Smooth muscle cell (in vitro differentiated cells): ENCODE data around the gene NT5DC4. TPM values are rescaled to one million over a fixed set of nuclear protein-coding genes. Genes with fewer than 3 reads are reported as not detected.

Source experiments
- DNase-seq: peaks from one replicate; lab custom pipeline; 2025; ENCODE audit not compliant: unreplicated experiment; lab: John Stamatoyannopoulos, UW
- H2AFZ ChIP-seq: fragments of 200-600 bp; sonication (generic); 2 replicates; pipeline ENCODE4 v1.6.0; 2016; ENCODE audit warnings: antibody characterized with exemption, low read depth, mild to moderate bottlenecking
- H3F3A ChIP-seq: fragments of 200-600 bp; sonication (generic); 2 replicates; pipeline ENCODE4 v1.6.0; 2017; ENCODE audit warnings: antibody characterized with exemption, low read depth
- H3K27ac ChIP-seq: fragments of 200-600 bp; sonication (generic); 2 replicates; pipeline ENCODE4 v1.5.1; 2016; ENCODE audit warnings: low read depth, mild to moderate bottlenecking
- H3K27me3 ChIP-seq: fragments of 200-600 bp; sonication (generic); 2 replicates; pipeline ENCODE4 v1.6.1; 2016; ENCODE audit warnings: low read depth, mild to moderate bottlenecking
- H3K36me3 ChIP-seq: fragments of 200-600 bp; sonication (generic); 2 replicates; pipeline ENCODE4 v1.5.1; 2016; ENCODE audit warnings: low read depth
- H3K4me1 ChIP-seq: fragments of 200-600 bp; sonication (generic); 2 replicates; pipeline ENCODE4 v1.5.1; 2016; ENCODE audit warnings: low read depth
- H3K4me2 ChIP-seq: fragments of 200-600 bp; sonication (generic); 2 replicates; pipeline ENCODE4 v1.6.0; 2016; ENCODE audit warnings: mild to moderate bottlenecking
- H3K4me3 ChIP-seq: fragments of 200-600 bp; sonication (generic); 2 replicates; pipeline ENCODE4 v1.5.1; 2016; ENCODE audit warnings: mild to moderate bottlenecking
- H3K79me2 ChIP-seq: fragments of 200-600 bp; sonication (generic); 2 replicates; pipeline ENCODE4 v1.6.0; 2016; ENCODE audit warnings: low read depth, mild to moderate bottlenecking
- H3K9ac ChIP-seq: fragments of 200-600 bp; sonication (generic); 2 replicates; pipeline ENCODE4 v1.6.0; 2016; ENCODE audit warnings: low read depth
- H3K9me3 ChIP-seq: fragments of 200-600 bp; sonication (generic); replicated peaks from 2 replicates; pipeline ENCODE4 v1.5.1; 2016; ENCODE audit warnings: low read depth
- H4K20me1 ChIP-seq: fragments of 200-600 bp; sonication (generic); 2 replicates; pipeline ENCODE4 v1.6.0; 2016; ENCODE audit warnings: low read depth
- whole genome bisulfite sequencing: methylation state at CpG from one replicate; pipeline ENCODE4 v1.1.7; 2016; ENCODE audit warnings: low lambda C conversion rate; 5-methylcytosine and 5-hydroxymethylcytosine counted together
- polyA plus RNA-seq: library from polyadenylated mRNA; unstranded; fragments of >200 nt; fragmentation: Nextera tagmentation; extraction: Ambion mirVana; gene quantifications from 2 replicates; pipeline ENCODE4 v1.2.1, GENCODE V29; 2016
- total RNA-seq: library from RNA; depleted of rRNA; stranded (reverse); fragments of >200 nt; gene quantifications from 2 replicates; pipeline ENCODE4 v1.2.3, GENCODE V29; 2014
- TF ChIP-seq, protein P1 (sequence below): fragments of 200-600 bp; sonication (generic); IDR thresholded peaks from 2 replicates; pipeline ENCODE4 v1.5.1; 2017; ENCODE audit warnings: borderline replicate concordance, mild to moderate bottlenecking, antibody characterized with exemption; ENCODE audit not compliant: insufficient read depth, poor library complexity, severe bottlenecking

NT5DC4 gene
- total and polyA plus RNA-seq, 2 experiments from 2014 or later: not detected

DNA sequence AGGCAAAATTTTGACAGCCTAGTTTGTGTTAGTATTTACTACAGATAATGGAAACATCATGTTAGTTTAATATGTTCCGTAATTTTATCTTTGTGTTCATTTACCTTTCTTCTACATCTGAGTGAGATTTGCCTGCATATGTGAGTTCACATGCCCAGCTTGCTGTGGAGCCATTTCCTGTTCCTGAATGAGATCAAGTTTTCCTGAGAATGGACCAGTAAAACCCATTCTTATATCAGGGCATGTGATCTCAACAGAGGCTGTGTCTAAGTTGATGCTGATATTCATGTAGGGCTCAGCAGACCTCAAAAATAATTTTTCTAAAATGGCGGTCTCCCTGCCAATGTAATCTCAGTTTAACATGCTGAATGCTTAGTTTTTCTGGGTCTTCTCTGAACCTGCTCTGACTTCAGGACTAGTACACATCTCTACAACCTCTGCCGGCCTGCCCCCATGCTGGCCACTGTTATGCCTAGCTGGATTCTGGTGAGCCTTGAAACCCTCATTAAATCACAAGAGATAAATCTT, 62.4 kb downstream of the NT5DC4 start:
- no peaks in the 10 kb centered on the region for H4K20me1 ChIP-seq
- peak overlapping the region; percentile 80 for H3K4me2 ChIP-seq
- TF ChIP-seq, protein P1, sequence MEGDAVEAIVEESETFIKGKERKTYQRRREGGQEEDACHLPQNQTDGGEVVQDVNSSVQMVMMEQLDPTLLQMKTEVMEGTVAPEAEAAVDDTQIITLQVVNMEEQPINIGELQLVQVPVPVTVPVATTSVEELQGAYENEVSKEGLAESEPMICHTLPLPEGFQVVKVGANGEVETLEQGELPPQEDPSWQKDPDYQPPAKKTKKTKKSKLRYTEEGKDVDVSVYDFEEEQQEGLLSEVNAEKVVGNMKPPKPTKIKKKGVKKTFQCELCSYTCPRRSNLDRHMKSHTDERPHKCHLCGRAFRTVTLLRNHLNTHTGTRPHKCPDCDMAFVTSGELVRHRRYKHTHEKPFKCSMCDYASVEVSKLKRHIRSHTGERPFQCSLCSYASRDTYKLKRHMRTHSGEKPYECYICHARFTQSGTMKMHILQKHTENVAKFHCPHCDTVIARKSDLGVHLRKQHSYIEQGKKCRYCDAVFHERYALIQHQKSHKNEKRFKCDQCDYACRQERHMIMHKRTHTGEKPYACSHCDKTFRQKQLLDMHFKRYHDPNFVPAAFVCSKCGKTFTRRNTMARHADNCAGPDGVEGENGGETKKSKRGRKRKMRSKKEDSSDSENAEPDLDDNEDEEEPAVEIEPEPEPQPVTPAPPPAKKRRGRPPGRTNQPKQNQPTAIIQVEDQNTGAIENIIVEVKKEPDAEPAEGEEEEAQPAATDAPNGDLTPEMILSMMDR: no peak
- H3F3A ChIP-seq: no peaks in the 10 kb centered on the region
- H3K27me3 ChIP-seq: no peaks in the 10 kb centered on the region
- 98% methylated on average over 3 of the region's 3 CpGs for WGBS
- H3K4me1 ChIP-seq: peaks cover 18% of the 10 kb centered on the region
- H3K4me3 ChIP-seq: peak overlapping the region; percentile 34
- no peak overlapping the region for H3K9ac ChIP-seq
- H2AFZ ChIP-seq: no peak overlapping the region
- no peaks in the 10 kb centered on the region for H3K79me2 ChIP-seq
- H3K9me3 ChIP-seq: no peaks in the 10 kb centered on the region
- no peaks in the 10 kb centered on the region for H3K36me3 ChIP-seq
- no peak for DNase-seq
- H3K27ac ChIP-seq: no peak overlapping the region

DNA sequence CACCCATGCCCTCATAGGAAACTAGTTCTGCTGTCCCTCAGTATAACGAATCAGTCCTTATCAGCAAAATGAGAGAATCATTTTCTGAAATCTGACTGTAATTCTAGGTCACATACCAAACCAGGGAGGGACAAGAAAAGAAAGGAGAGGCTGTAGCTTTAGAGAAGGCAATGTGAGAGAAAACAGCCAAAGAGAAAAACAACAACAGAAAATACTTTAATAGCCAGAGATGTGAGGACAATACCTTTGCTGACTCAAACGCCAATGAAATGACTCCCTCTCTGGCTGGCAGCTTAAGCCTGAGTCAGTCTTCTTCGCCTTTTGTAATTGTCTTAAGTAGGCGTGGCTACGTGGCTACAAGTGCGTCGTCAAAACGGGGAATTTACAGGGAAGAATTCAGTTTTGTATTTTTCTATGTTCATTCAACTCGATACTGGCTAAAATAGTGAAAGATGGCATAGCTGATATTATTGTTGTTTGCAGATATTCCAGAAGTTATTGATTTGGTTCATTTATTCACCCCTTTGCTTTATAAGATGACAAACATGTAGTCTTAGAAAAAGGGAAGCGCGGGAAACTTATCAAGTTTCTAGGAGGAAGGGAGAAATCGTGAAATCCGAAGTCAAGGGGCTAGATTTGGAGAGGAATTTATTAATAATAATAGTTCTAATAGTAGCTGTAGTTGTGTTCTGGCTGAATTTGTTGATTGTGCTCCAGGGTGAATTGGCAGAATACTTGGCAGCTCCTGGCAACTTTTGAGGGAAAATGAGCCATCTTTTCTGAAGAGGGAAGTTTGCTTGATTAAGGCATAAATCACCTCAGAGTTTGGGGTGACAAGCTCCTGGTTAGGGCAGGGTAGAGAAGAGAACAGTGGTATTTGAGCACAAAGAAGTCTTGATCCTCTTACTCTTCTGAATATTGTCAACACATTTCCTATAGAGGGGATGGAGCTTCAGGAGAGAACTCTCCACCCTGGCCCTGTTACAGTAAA, 63.7 kb downstream of the NT5DC4 start, which contains the start of gene IL1A:
IL1A (minus strand) TSS at position 295 of the 991 bp plus-strand sequence. CDS start 723 bp downstream, outside the sequence.
- no peak within 1 kb of the TSS for H3K9ac ChIP-seq
- H3K27me3 ChIP-seq: no peaks in the 10 kb centered on the region
- WGBS: 29% methylated on average over 13 of the region's 13 CpGs
- TF ChIP-seq, protein P1: no peak
- no peaks in the 10 kb centered on the region for H3K36me3 ChIP-seq
- H3K27ac ChIP-seq: peak within 1 kb of the TSS; percentile 60
- no peaks in the 10 kb centered on the region for H4K20me1 ChIP-seq
- H3K4me1 ChIP-seq: peaks cover 18% of the 10 kb centered on the region
- DNase-seq: no peak
- H3F3A ChIP-seq: no peaks in the 10 kb centered on the region
- H3K9me3 ChIP-seq: no peaks in the 10 kb centered on the region
- H3K79me2 ChIP-seq: no peaks in the 10 kb centered on the region
- H3K4me2 ChIP-seq: peak within 1 kb of the TSS; percentile 80
- H2AFZ ChIP-seq: peak within 1 kb of the TSS; percentile 62
- H3K4me3 ChIP-seq: peak within 1 kb of the TSS; percentile 34

DNA sequence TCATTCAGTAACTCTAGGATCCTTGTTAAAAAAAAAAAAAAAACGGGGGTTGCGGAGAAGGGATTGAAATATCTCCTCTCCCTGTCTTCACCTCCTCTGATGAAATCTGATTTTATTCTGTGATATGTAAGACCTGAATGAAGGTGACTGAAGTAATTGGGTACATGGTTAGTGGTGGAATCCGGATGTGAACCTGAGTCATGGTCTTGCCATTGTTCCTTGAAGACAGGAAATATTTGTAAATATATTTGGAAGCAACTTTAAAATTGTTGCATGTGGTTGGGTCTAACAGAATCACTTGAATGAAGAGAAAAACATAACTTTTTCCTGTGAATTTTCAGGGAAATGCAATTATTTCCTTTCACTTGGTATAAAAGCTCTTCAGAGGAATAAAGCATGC, 66.5 kb downstream of the NT5DC4 start:
- TF ChIP-seq, protein P1: no peak
- Histone ChIP-seq H4K20me1 (no peaks in the 10 kb centered on the region), H2AFZ (no peak overlapping the region), H3K9ac (no peak overlapping the region), H3K27me3 (no peaks in the 10 kb centered on the region), H3K4me3 (no peak overlapping the region), H3K27ac (no peak overlapping the region), H3F3A (no peaks in the 10 kb centered on the region), H3K79me2 (no peaks in the 10 kb centered on the region), H3K4me2 (no peak overlapping the region), H3K9me3 (no peaks in the 10 kb centered on the region), H3K36me3 (no peaks in the 10 kb centered on the region), H3K4me1 (peaks cover 18% of the 10 kb centered on the region)
- DNase-seq: no peak
- WGBS: 93% methylated on average over 3 of the region's 3 CpGs
